ENCODE measurements around the gene LAMB3.

Gene LAMB3

DNA sequence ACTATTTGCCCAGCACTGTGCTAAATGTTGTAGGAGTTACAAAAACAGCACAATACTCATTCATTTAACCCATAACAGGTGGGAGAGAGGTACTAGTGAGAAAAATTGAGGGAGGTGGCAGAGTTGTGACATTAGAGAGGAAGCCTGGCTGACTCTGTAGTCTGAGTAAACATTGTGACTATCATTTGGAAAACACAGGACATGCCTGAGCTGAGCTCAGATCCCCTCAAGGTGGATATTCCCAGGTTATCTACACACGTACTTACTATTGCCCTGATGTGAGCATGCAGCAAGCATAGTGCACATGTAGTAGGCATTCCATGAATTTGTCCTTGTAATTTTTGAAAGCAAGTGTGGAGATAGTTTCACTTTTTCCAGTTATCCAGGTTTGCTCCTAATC, 57.8 kb downstream of the LAMB3 start:
- no peak for DNase-seq

GRCh38 chr1:209593747-209594146, 58.5 kb downstream of the LAMB3 start:
- DNase-seq = no peak

DNA sequence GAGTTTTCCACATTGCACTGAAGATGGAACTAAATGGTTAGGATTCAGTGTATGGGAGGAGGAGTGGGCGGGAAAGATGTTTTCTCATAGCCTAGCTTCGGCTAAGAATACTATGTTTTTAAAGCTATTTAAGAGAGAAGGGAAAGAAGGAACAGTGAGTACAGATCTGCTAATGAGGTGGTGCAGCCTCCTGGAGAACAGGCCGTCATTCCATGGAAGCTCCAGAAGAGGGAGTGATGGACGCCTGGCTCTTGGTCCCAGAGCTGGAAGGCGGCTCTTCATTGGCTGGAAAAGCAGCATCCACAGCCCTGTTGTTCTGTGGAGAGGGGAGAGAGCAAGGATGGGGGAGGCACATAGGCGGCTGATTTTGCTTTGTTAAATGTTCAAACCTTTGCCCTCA, 61.8 kb downstream of the LAMB3 start:
- DNase-seq = no peak

DNA sequence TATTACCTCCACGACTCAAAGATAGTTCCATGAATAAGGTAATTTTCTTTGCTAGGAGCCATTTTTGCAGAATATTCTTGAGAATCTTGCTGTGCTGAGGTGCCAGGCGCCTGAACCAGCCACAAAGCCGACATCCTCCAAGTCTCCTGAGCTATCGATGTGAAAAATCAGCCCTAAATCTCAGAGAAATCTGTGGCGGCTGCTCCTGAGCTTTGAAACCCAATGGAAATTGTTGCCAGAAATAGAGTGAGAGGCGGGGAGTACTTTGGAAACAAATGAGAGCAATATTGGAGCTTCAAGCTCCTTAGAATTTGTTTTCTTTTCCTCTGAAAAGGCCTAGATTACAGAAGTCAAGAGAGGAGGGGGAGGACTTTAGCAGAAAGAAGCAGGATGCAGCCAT, 62.4 kb downstream of the LAMB3 start:
- no peak for DNase-seq

GRCh38 chr1:209589440-209589839, 62.8 kb downstream of the LAMB3 start:
- DNase-seq = no peak

DNA sequence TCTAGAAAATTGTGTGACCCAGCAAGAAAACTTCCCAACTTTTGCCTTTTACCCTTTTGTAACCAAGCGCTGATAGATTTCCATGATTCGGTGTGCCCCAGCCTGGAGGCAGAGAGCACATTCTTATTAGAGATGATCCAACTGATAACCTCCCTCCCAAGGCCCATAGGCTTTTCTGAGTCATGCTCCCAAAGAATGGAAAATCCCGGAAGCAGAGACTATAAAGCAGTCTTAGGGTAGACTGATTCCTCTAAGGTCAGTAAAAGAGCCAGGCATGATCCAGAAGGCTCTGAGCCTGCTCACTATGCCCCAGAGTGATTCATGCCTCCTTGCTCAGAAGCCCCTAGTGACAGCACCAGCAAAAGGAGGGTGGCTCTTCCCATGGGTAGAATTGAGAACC, 64.4 kb downstream of the LAMB3 start:
- DNase-seq = no peak

- peak; percentile 55 for DNase-seq
Observed at GRCh38 chr1:209586221-209586740, 65.9 kb downstream of the LAMB3 start.

- peak; percentile 64 for DNase-seq
Observed at GRCh38 chr1:209585672-209586071, 66.6 kb downstream of the LAMB3 start.

GRCh38 chr1:209585197-209585596, 67.0 kb downstream of the LAMB3 start:
- DNase-seq = no peak

DNA sequence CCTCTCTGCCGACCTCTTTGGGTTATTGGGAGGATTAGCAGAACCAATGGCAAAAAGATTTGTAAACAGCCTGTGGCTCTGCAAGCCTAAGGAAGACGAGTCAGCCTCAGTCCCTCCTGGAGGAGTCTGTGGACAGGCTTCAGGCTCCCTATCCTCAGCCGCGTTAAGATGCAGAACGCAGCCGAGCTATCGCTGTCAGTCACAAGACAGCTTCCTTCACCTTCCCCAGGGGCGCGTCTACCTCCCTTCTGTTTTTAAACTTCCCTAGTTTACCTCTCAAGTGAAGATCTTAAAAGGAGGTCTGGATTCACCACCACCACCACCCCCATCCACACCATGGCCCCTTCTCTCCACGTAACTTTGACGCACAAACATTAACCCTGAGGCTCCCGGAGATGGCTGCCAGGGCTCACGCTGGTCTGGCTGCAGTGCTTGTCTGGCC, 68.0 kb downstream of the LAMB3 start:
- no peak for DNase-seq

GRCh38 chr1:209583408-209583807, 68.8 kb downstream of the LAMB3 start, which contains the start of gene CAMK1G:
Gene CAMK1G, plus strand, starts transcription at chr1:209583714. Its CDS starts 11,270 bp downstream, at chr1:209594984.
- peak; percentile 90 for DNase-seq

- DNase-seq = no peak
Observed at GRCh38 chr1:209580577-209580976, 71.6 kb downstream of the LAMB3 start.

DNA sequence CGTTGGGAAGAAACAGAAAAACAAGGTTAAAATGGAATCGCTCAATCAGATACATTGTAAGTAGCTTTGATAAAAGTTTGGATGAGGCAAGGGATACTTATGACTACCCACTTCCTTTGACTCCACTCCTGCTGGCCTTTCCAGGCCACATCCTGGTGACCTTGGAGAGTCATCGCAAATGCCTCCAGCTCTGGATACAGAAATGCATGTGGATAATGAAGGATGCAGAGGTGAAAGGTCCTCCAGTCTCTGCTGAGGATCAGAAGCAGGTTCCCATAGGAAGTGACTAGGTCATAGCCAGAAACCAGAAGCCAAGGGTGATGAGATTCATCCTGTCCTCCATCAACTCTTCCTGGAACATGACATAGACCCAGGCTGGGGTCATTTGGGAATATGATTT, 74.9 kb downstream of the LAMB3 start:
- DNase-seq = no peak

DNA sequence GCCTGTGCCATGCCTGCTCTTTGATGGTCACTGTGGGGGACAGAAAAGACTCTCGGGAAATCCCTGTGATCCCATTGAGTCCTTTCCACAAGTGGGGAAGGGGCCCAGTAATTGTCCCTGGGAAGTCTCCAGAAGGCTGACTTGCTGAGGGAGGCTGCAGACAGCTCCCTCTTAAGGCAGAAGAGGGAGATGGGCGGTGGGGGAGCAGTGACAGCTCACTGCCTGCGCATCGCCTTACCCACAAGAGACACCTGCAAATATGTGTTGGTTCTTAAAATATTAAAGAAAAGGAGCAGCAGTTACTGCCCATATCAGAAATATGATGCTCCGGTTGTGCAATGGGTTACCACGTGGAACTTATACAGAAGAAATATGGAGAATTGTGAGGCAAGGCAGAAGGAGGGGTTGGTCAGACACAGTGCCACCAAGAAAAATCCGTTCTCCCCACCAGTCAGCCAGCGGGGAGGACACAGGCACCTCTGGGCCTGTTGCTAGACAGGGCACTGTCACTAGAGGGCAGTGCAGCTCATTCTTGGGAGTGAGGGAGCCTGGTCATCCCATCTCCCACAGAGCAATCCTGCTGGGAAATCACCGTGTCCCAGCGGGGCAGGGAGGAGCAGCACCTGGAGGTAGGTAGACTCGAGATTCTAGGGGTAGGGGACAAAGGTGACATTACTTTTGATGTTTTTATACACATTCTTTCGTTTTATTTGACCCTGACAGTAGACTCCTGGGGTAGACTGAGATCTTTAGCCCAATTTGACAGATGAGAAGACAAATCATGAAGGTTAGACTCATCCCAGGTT, 75.6 kb downstream of the LAMB3 start:
- peak; percentile 44 for DNase-seq

DNA sequence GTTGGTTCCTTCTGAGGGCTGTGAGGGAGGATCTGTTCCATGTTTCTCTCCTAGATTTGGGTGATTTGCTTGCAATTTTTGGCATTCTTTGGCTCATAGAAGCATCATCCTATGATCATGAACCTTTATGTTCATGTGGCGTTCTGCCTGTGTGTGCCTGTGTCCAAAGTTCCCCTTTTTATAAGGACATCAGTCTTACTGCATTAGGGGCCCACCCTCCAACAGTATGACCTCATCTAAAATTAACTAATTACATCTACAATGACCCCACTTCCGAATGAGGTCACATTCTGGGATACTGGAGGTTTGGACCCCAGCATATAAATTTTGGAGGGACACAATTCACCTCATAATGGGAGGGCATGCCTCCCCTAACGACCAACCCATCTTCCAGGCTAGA, 81.5 kb downstream of the LAMB3 start:
- no peak for DNase-seq

GRCh38 chr1:209569455-209570207, 82.6 kb downstream of the LAMB3 start:
- peak; percentile 48 for DNase-seq

GRCh38 chr1:209567698-209568175, 84.5 kb downstream of the LAMB3 start:
- no peak for DNase-seq

DNA sequence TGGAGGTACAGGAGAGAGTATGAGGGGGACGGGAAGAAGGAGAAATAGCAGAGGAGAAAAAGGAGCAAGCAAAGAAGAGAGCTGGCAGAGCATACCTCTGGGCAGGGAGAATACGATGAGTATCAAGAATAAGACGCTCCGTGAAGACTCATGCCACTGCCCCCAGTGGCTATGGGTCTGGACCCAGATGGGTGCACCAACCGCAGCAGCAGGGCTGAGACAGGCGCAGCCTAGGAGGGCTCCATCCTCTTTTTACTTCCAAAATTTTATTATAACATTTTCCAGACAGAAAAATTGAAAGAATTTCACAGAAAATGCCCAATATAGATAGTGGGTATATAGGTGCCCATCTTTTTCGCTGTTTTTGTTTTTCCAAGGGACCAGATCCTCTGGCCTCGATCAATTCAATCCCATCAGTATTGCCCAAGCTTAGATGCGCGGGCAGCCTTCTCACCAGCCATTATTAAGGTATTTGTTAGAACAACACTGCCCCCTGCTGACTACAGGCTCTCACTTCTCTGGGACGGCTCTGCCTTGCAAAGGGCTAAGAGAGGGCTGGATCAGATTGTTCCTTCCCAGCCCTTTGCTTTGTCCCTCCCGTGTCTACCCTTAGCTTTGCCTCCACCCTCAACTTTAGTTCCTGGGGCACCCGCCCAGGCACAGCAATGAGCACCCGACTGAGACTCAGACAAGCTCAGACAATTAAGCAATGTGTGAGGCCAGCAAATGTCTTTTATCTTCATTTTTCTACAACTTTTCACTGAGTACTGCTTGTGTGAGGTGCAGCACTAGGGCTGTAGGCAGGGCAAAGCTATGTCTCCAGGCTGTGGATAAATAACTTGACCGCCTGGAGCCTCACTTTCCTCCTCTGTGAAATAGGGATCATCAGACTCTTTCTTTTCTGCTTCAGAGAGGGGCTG, 86.2 kb downstream of the LAMB3 start:
- peak; percentile 95 for DNase-seq

All from DMS79 treated with DMSO at 0.1 percent for 48 hours (cell line).